GM03348 (cell line): ENCODE results near the gene CSMD2.
"Not testable (repeated sequence)": the region's sequence is repeated elsewhere in the genome, so short reads cannot be mapped to it uniquely, and the experiment has no call there.

ENCODE experiments used
- DNase-seq: peaks from one replicate; pipeline ENCODE4 v3.0.0; 2012; ENCODE audit warnings: low spot score

Gene CSMD2

GRCh38 chr1:33532936-33533335 is 632.1 kb downstream of the CSMD2 start:
- DNase-seq: no peak

- DNase-seq: no peak
Observed at GRCh38 chr1:33532250-33532649, 632.8 kb downstream of the CSMD2 start.

- no peak for DNase-seq
Observed at GRCh38 chr1:33529957-33530356, 635.1 kb downstream of the CSMD2 start.

GRCh38 chr1:33527934-33528333 is 637.1 kb downstream of the CSMD2 start:
- DNase-seq: no peak

- DNase-seq: no peak
Observed at GRCh38 chr1:33524586-33524985, 640.4 kb downstream of the CSMD2 start.

- DNase-seq: no peak
Observed at GRCh38 chr1:33519240-33519884, 645.7 kb downstream of the CSMD2 start.

GRCh38 chr1:33517596-33518250 is 647.3 kb downstream of the CSMD2 start:
- peak; percentile 36 for DNase-seq

GRCh38 chr1:33516891-33517567 is 648.0 kb downstream of the CSMD2 start:
- DNase-seq: no peak

- no peak for DNase-seq
Observed at GRCh38 chr1:33516428-33516827, 648.6 kb downstream of the CSMD2 start.

- no peak for DNase-seq
Observed at GRCh38 chr1:33515607-33516006, 649.4 kb downstream of the CSMD2 start.

- no peak for DNase-seq
Observed at GRCh38 chr1:33515112-33515511, 649.9 kb downstream of the CSMD2 start.

- DNase-seq: no peak
Observed at GRCh38 chr1:33512226-33513011, 652.6 kb downstream of the CSMD2 start.

- DNase-seq: not testable (repeated sequence)
Observed at GRCh38 chr1:33509276-33509675, 655.8 kb downstream of the CSMD2 start.

- DNase-seq: no peak
Observed at GRCh38 chr1:33508151-33508550, 656.9 kb downstream of the CSMD2 start.

- no peak for DNase-seq
Observed at GRCh38 chr1:33507661-33508060, 657.4 kb downstream of the CSMD2 start.

- DNase-seq: no peak
Observed at GRCh38 chr1:33503506-33503905, 661.5 kb downstream of the CSMD2 start.

- DNase-seq: peak; percentile 40
Observed at GRCh38 chr1:33502726-33503125, 662.3 kb downstream of the CSMD2 start.

- no peak for DNase-seq
Observed at GRCh38 chr1:33501774-33502173, 663.3 kb downstream of the CSMD2 start.

GRCh38 chr1:33501309-33501708 is 663.7 kb downstream of the CSMD2 start:
- DNase-seq: no peak

- no peak for DNase-seq
Observed at GRCh38 chr1:33500547-33500946, 664.5 kb downstream of the CSMD2 start.

- no peak for DNase-seq
Observed at GRCh38 chr1:33497410-33497809, 667.6 kb downstream of the CSMD2 start.

- DNase-seq: no peak
Observed at GRCh38 chr1:33494929-33495328, 670.1 kb downstream of the CSMD2 start.

GRCh38 chr1:33488624-33489023 is 676.4 kb downstream of the CSMD2 start:
- DNase-seq: no peak
